SK-N-SH (cell line): ENCODE measurements around the gene APPL1. TPM values are rescaled to one million over a fixed set of nuclear protein-coding genes. Genes with fewer than 3 reads are reported as not detected.

Experiments
- CTCF ChIA-PET: fragments of 300-600, 350-600 bp; formaldehyde crosslinking; extraction: SDS; loops from one replicate; lab custom pipeline; 2021; lab: Yijun Ruan, JAX
- POLR2A ChIA-PET: fragments of 350-600 bp; sonication (Branson Sonifier 250); formaldehyde crosslinking; extraction: SDS; loops from one replicate; lab custom pipeline; 2020; ENCODE audit warnings: antibody characterized with exemption, inconsistent platforms; lab: Yijun Ruan, JAX
- DNase-seq: peaks from one replicate; pipeline ENCODE4 v3.0.0; 2012
- H2AFZ ChIP-seq: fragments of 200-600 bp; sonication (generic); 2 replicates; pipeline ENCODE4 v1.8.1; 2016; ENCODE audit warnings: antibody characterized with exemption, mild to moderate bottlenecking, low read depth
- H3F3A ChIP-seq: fragments of 200-600 bp; sonication (generic); replicated peaks from 2 replicates; pipeline ENCODE3; 2016; ENCODE audit warnings: antibody characterized with exemption, mild to moderate bottlenecking; ENCODE audit not compliant: insufficient read depth
- H3K27ac ChIP-seq, 2 experiments: fragments of 200-500 bp in 1 of 2; fragments of 200-600 bp in 1 of 2; sonication (Bioruptor generic) in 1 of 2; sonication (generic), shearing (Covaris generic) in 1 of 2; 2 replicates each; pipeline versions ENCODE4 v1.5.1 to v1.6.1; 2014 to 2016; ENCODE audit warnings: low read depth in 2 of 2, inconsistent platforms in 1 of 2, low read length in 1 of 2, mild to moderate bottlenecking in 1 of 2, mixed read lengths in 1 of 2
- H3K27me3 ChIP-seq: fragments of 200-600 bp; sonication (generic), shearing (Covaris generic); 2 replicates; pipeline ENCODE4 v1.6.1; 2016; ENCODE audit warnings: mixed run types; ENCODE audit not compliant: insufficient read depth
- H3K36me3 ChIP-seq, 2 experiments: fragments of 200-500 bp in 1 of 2; fragments of 200-600 bp in 1 of 2; sonication (Bioruptor generic) in 1 of 2; sonication (generic) in 1 of 2; replicated peaks in 1 of 2; 2 replicates each; pipeline versions ENCODE3 to v1.5.1; 2014 to 2016; ENCODE audit warnings: low read length in 1 of 2, mild to moderate bottlenecking in 1 of 2; ENCODE audit not compliant: insufficient read depth in 2 of 2, control insufficient read depth in 1 of 2
- H3K4me1 ChIP-seq, 2 experiments: fragments of 200-500 bp in 1 of 2; fragments of 200-600 bp in 1 of 2; sonication (Bioruptor generic) in 1 of 2; sonication (generic), shearing (Covaris generic) in 1 of 2; 2 replicates each; pipeline versions ENCODE4 v1.5.1 to v1.6.1; 2014 to 2016; ENCODE audit warnings: low read depth in 1 of 2, low read length in 1 of 2, mixed run types in 1 of 2; ENCODE audit not compliant: insufficient read depth in 2 of 2, control insufficient read depth in 1 of 2
- H3K4me2 ChIP-seq: fragments of 200-600 bp; sonication (generic), shearing (Covaris generic); 2 replicates; pipeline ENCODE4 v1.6.1; 2017; ENCODE audit warnings: mixed run types
- H3K4me3 ChIP-seq, 2 experiments: fragments of 200-500 bp in 1 of 2; fragments of 200-600 bp in 1 of 2; sonication (Bioruptor generic) in 1 of 2; sonication (generic), shearing (Covaris generic) in 1 of 2; 2 replicates each; pipeline versions ENCODE4 v1.5.1 to v1.8.1; 2014 to 2016; ENCODE audit warnings: low read depth in 2 of 2, inconsistent platforms in 1 of 2, low read length in 1 of 2, mild to moderate bottlenecking in 1 of 2, mixed read lengths in 1 of 2, moderate library complexity in 1 of 2
- H3K79me2 ChIP-seq: fragments of 200-600 bp; sonication (generic); 2 replicates; pipeline ENCODE4 v1.8.1; 2017; ENCODE audit warnings: mild to moderate bottlenecking; ENCODE audit not compliant: insufficient read depth
- H3K9ac ChIP-seq: fragments of 200-600 bp; sonication (generic); 2 replicates; pipeline ENCODE4 v1.6.1; 2017; ENCODE audit warnings: mixed run types
- H3K9me2 ChIP-seq: fragments of 200-600 bp; sonication (generic); 2 replicates; pipeline ENCODE4 v1.6.1; 2017; ENCODE audit warnings: mixed run types
- H3K9me3 ChIP-seq: fragments of 200-600 bp; sonication (generic); 2 replicates; pipeline ENCODE4 v1.6.1; 2017; ENCODE audit warnings: mixed run types, mild to moderate bottlenecking, moderate library complexity
- H4K20me1 ChIP-seq: fragments of 200-600 bp; sonication (generic); 2 replicates; pipeline ENCODE4 v1.6.1; 2017; ENCODE audit warnings: mild to moderate bottlenecking, mixed run types; ENCODE audit not compliant: insufficient read depth
- CHD2 ChIP-seq: fragments of 150-350 bp; IDR thresholded peaks from 2 replicates; pipeline ENCODE4 v1.6.1; 2018; ENCODE audit warnings: low read length; ENCODE audit not compliant: partially characterized antibody
- ELF1 ChIP-seq: IDR thresholded peaks from 2 replicates; pipeline ENCODE4 v1.4.0; 2012
- EZH2phosphoT487 ChIP-seq: fragments of 200-600 bp; sonication (generic); IDR thresholded peaks from 2 replicates; pipeline ENCODE4 v1.6.1; 2017; ENCODE audit warnings: low read depth, mixed run types, mild to moderate bottlenecking, antibody characterized with exemption, moderate library complexity, borderline replicate concordance
- FOSL2 ChIP-seq: IDR thresholded peaks from 2 replicates; pipeline ENCODE4 v1.4.0; 2012; ENCODE audit warnings: low read depth, mild to moderate bottlenecking, moderate library complexity, borderline replicate concordance
- FOXJ3 ChIP-seq: sonication (generic); formaldehyde crosslinking; IDR thresholded peaks from 2 replicates; pipeline ENCODE4 v1.5.1; 2020; ENCODE audit warnings: mild to moderate bottlenecking, missing genetic modification reagents
- FOXM1 ChIP-seq: IDR thresholded peaks from 2 replicates; pipeline ENCODE4 v1.4.0; 2012; ENCODE audit warnings: low read depth, mild to moderate bottlenecking
- GABPA ChIP-seq: IDR thresholded peaks from 2 replicates; pipeline ENCODE4 v1.4.0; 2012; ENCODE audit warnings: low read depth, mild to moderate bottlenecking
- GATA2 ChIP-seq: sonication (generic); formaldehyde crosslinking; IDR thresholded peaks from 2 replicates; pipeline ENCODE4 v1.5.0; 2020; ENCODE audit warnings: mild to moderate bottlenecking, missing genetic modification reagents
- IRF3 ChIP-seq: fragments of 150-350 bp; IDR thresholded peaks from 2 replicates; pipeline ENCODE4 v1.6.1; 2016; ENCODE audit warnings: mild to moderate bottlenecking, low read depth, low read length
- MXI1 ChIP-seq: IDR thresholded peaks from 2 replicates; pipeline ENCODE4 v1.6.1; 2012; ENCODE audit warnings: mild to moderate bottlenecking, low read depth, low read length, improper control_type of control experiment
- NRF1 ChIP-seq: IDR thresholded peaks from 2 replicates; pipeline ENCODE4 v1.6.1; 2012; ENCODE audit warnings: low read depth, mild to moderate bottlenecking, low read length
- PBX3 ChIP-seq: IDR thresholded peaks from 2 replicates; pipeline ENCODE4; 2012
- RAD21 ChIP-seq: IDR thresholded peaks from 2 replicates; pipeline ENCODE4 v1.6.1; 2012; ENCODE audit warnings: mild to moderate bottlenecking, low read length
- RCOR1 ChIP-seq: fragments of 150-350 bp; IDR thresholded peaks from 2 replicates; pipeline ENCODE4 v1.6.1; 2017; ENCODE audit warnings: antibody characterized with exemption, low read length
- REST ChIP-seq: IDR thresholded peaks from 2 replicates; pipeline ENCODE4 v1.6.1; 2012; ENCODE audit warnings: mild to moderate bottlenecking, low read depth, low read length, moderate library complexity
- RFX5 ChIP-seq: IDR thresholded peaks from 2 replicates; pipeline ENCODE4 v1.6.1; 2012; ENCODE audit warnings: mild to moderate bottlenecking, improper control_type of control experiment, low read length
- SIN3A ChIP-seq: IDR thresholded peaks from 2 replicates; pipeline ENCODE4 v1.6.1; 2012; ENCODE audit warnings: low read depth, mild to moderate bottlenecking, low read length, moderate library complexity, borderline replicate concordance
- SMC3 ChIP-seq: IDR thresholded peaks from 2 replicates; pipeline ENCODE4 v1.6.1; 2012; ENCODE audit warnings: low read depth, low read length, improper control_type of control experiment
- USF2 ChIP-seq: fragments of 150-350 bp; IDR thresholded peaks from 2 replicates; pipeline ENCODE4 v1.6.1; 2017; ENCODE audit warnings: antibody characterized with exemption, low read length, low read depth, borderline replicate concordance
- ZBTB33 ChIP-seq: IDR thresholded peaks from 2 replicates; pipeline ENCODE4 v1.4.0; 2012; ENCODE audit warnings: low read depth, borderline replicate concordance
- WGBS: methylation state at CpG from one replicate; pipeline ENCODE4 v1.1.6; 2017; ENCODE audit warnings: low lambda C conversion rate; 5-methylcytosine and 5-hydroxymethylcytosine counted together
- polyA plus RNA-seq, 3 experiments: library from polyadenylated mRNA; depleted of rRNA; stranded (reverse); fragments of >200 nt; gene quantifications; 2 replicates each; pipeline ENCODE4 v1.2.3, GENCODE V29; 2012

APPL1 gene
- polyA plus RNA-seq, 1 of the 3 experiments (the other 2 are of a cell fraction): 6.9 TPM

GRCh38 chr3:57261119-57261518 is 33.6 kb downstream of the APPL1 start:
- Histone ChIP-seq H3K4me1 (no peaks in the 10 kb centered on the region), H2AFZ (no peak overlapping the region), H3K27me3 (no peaks in the 10 kb centered on the region), H3K79me2 (peaks cover 3% of the 10 kb centered on the region; the same call in 1 of the 2 replicates), H3K27ac (no peak overlapping the region), H3K9me2 (no peaks in the 10 kb centered on the region), H3K4me2 (no peak overlapping the region), H3K9ac (no peak overlapping the region), H3K9me3 (peaks cover 7% of the 10 kb centered on the region; the same call in 1 of the 2 replicates), H3K36me3 (peaks cover 39 to 80% of the 10 kb centered on the region in 2 experiments), H3K4me3 (no peak overlapping the region), H4K20me1 (no peaks in the 10 kb centered on the region), H3F3A (no peaks in the 10 kb centered on the region)
- POLR2A ChIA-PET: no interaction called here
- whole genome bisulfite sequencing: 91% methylated on average over 4 of the region's 4 CpGs
- no peak for TF ChIP-seq ZBTB33
- TF ChIP-seq MXI1: no peak
- no peak for TF ChIP-seq ELF1
- no peak for TF ChIP-seq EZH2phosphoT487
- TF ChIP-seq RAD21: no peak
- TF ChIP-seq IRF3: no peak
- TF ChIP-seq RCOR1: no peak
- no peak for TF ChIP-seq FOXJ3
- TF ChIP-seq FOSL2: no peak
- TF ChIP-seq GABPA: no peak
- no peak for TF ChIP-seq REST
- TF ChIP-seq FOXM1: no peak
- TF ChIP-seq SMC3: no peak
- TF ChIP-seq PBX3: no peak
- no peak for TF ChIP-seq CHD2
- TF ChIP-seq RFX5: no peak
- TF ChIP-seq GATA2 (CRISPR knock-in tag): no peak
- TF ChIP-seq NRF1: no peak
- no peak for TF ChIP-seq USF2
- TF ChIP-seq SIN3A: no peak
- no peak for DNase-seq
- CTCF ChIA-PET: no interaction called here
